Sigmoid colon (tissue), 4 donors: ENCODE results near the gene THAP5.

Source experiments
- EP300 ChIP-seq, 4 donors: sonication (generic); formaldehyde crosslinking; IDR thresholded peaks; one replicate each; pipeline ENCODE4 v1.6.1; 2017; ENCODE audit warnings: antibody characterized with exemption in 4 of 4
- POLR2A ChIP-seq, 2 donors: fragments of 450-650 bp; IDR thresholded peaks; one replicate each; pipeline ENCODE4 v1.6.1; 2016; ENCODE audit warnings: antibody characterized with exemption in 2 of 2, mild to moderate bottlenecking in 2 of 2, moderate library complexity in 2 of 2
- TF ChIP-seq, protein P1 (sequence below), 4 experiments: fragments of 450-650 bp in 3 of 4; fragments of 200-600 bp in 1 of 4; IDR thresholded peaks; one replicate each; pipeline ENCODE4 v1.5.1; 2016 to 2019; ENCODE audit warnings: antibody characterized with exemption in 4 of 4, mild to moderate bottlenecking in 3 of 4, moderate library complexity in 2 of 4

DNA sequence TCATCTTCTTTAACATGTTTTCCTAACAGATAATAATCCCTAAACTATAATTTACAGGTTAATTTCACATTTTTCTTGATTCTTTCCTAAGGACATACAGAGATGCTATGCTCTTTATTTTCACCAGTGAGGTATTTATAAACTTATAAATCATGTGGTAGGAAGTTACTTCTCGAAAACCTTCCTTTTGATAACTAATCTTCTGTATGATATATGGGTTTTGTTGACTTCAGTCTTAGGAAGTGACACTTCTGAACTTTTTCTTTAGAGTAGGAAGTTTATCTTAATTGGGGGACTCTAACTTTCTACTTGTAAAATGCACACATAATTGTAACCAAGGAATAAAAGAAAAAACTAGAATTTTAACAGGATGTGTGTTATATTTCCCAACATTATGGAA, 33.8 kb downstream of the THAP5 start:
- TF ChIP-seq, protein P1, sequence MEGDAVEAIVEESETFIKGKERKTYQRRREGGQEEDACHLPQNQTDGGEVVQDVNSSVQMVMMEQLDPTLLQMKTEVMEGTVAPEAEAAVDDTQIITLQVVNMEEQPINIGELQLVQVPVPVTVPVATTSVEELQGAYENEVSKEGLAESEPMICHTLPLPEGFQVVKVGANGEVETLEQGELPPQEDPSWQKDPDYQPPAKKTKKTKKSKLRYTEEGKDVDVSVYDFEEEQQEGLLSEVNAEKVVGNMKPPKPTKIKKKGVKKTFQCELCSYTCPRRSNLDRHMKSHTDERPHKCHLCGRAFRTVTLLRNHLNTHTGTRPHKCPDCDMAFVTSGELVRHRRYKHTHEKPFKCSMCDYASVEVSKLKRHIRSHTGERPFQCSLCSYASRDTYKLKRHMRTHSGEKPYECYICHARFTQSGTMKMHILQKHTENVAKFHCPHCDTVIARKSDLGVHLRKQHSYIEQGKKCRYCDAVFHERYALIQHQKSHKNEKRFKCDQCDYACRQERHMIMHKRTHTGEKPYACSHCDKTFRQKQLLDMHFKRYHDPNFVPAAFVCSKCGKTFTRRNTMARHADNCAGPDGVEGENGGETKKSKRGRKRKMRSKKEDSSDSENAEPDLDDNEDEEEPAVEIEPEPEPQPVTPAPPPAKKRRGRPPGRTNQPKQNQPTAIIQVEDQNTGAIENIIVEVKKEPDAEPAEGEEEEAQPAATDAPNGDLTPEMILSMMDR (IDR thresholded peaks at IDR 0.05) = no peak
- TF ChIP-seq EP300 (IDR thresholded peaks at IDR 0.05) (no peak), POLR2A (IDR thresholded peaks at IDR 0.05) (no peak)
